ENCODE results near the gene SLC1A4. TPM values are rescaled to one million over a fixed set of nuclear protein-coding genes. Genes with fewer than 3 reads are reported as not detected.
"Not testable (repeated sequence)": the region's sequence is repeated elsewhere in the genome, so short reads cannot be mapped to it uniquely, and the experiment has no call there.

The SLC1A4 gene
- total and polyA plus RNA-seq, 8 donors, result 1.3 to 30.1 (median 6.4) TPM

DNA sequence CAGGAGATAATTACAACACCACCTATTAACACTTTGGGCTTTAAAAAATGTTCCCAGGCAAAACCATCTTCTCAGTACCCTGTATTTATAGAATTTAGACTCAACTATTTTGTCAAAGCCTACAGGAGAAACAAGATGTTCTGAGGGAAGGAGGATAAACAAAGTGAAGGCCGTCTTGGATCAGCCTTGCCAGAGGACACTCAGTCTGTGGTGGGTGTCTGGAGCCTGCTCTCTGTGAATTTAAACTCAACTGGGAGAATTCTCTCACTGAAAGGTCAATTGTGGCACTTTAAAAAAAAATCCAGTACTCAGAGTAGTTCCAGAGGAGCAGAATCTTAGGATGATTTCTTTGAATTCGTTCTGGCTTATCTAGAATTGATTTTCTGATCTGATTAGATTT, 28.4 kb upstream of the SLC1A4 start:
- no peak for TF ChIP-seq EP300 (IDR thresholded peaks at IDR 0.05)
- TF ChIP-seq POLR2AphosphoS5 (IDR thresholded peaks at IDR 0.05), result no peak
- no peak for TF ChIP-seq POLR2A (IDR thresholded peaks at IDR 0.05)
- intact Hi-C loops (cut with DNase I; ENCODE audit: low total_unique reads), result no loop called here
- no peak for DNase-seq
- H3K4me1 ChIP-seq, result no peaks in the 10 kb centered on the region
- no peaks in the 10 kb centered on the region for H3K27me3 ChIP-seq
- WGBS, 5 donors, result 32 to 65% (median 59%) methylated on average over 2 of the region's 2 CpGs
- H3K9me3 ChIP-seq, result no peaks in the 10 kb centered on the region
- no peak overlapping the region for H3K27ac ChIP-seq
- no peak overlapping the region for H3K4me3 ChIP-seq
- H3K36me3 ChIP-seq, result no peaks in the 10 kb centered on the region

DNA sequence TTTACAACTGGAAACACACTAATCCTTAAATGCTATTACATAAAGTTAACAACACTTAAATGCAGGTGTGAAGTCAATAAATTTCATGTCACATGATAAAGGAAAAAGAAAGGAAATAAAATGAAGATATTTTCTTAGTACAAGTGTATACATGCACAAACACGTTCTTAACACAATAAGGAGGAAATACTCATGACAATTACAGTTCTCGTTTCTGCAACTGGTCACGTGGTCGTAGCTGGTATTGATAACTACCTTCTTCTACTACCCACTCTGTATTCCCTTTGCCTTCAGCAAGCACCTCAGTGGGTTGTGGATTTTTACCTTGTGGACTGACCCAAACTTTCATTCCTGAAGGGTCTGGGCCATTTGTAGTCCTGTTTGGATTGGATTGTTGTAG, 26.1 kb upstream of the SLC1A4 start:
- intact Hi-C loops (cut with DNase I; ENCODE audit: low total_unique reads); H3K27ac ChIP-seq; H3K9me3 ChIP-seq; H3K4me1 ChIP-seq; DNase-seq; H3K27me3 ChIP-seq; H3K4me3 ChIP-seq; H3K36me3 ChIP-seq: not testable (repeated sequence)
- 71 to 83% (median 81%) methylated on average over 4 of the region's 4 CpGs for WGBS, 5 donors

DNA sequence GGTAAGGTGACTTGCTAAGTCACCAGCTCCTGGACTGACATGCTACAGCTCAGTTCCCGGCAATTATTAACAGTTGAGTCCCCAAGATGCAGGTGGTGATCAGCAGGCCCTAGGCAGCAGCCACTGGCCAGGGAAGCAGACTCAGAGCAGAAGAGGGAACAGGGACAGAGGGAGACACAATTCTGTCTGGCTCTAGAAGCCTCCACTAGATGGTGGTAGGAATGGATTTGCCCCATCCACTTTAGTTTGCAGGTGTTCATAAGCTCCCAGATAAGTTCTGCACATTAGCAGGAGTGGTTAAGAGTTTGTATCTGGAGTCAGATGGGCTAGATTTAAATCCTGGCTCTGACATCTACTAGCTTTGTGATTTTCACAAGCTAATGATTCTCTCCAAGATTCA, 25.5 kb upstream of the SLC1A4 start:
- H3K4me3 ChIP-seq, result no peak overlapping the region
- H3K27ac ChIP-seq, result no peak overlapping the region
- no peaks in the 10 kb centered on the region for H3K4me1 ChIP-seq
- DNase-seq, result no peak
- no peaks in the 10 kb centered on the region for H3K27me3 ChIP-seq
- intact Hi-C loops (cut with DNase I; ENCODE audit: low total_unique reads), result no loop called here
- no peaks in the 10 kb centered on the region for H3K9me3 ChIP-seq
- H3K36me3 ChIP-seq, result no peaks in the 10 kb centered on the region
- WGBS, 5 donors, result 86 to 100% (median 94%) methylated on average over 1 of the region's 1 CpG
- TF ChIP-seq, protein P1, sequence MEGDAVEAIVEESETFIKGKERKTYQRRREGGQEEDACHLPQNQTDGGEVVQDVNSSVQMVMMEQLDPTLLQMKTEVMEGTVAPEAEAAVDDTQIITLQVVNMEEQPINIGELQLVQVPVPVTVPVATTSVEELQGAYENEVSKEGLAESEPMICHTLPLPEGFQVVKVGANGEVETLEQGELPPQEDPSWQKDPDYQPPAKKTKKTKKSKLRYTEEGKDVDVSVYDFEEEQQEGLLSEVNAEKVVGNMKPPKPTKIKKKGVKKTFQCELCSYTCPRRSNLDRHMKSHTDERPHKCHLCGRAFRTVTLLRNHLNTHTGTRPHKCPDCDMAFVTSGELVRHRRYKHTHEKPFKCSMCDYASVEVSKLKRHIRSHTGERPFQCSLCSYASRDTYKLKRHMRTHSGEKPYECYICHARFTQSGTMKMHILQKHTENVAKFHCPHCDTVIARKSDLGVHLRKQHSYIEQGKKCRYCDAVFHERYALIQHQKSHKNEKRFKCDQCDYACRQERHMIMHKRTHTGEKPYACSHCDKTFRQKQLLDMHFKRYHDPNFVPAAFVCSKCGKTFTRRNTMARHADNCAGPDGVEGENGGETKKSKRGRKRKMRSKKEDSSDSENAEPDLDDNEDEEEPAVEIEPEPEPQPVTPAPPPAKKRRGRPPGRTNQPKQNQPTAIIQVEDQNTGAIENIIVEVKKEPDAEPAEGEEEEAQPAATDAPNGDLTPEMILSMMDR (IDR thresholded peaks at IDR 0.05), result no peak
- no peak for TF ChIP-seq POLR2AphosphoS5 (IDR thresholded peaks at IDR 0.05)
- TF ChIP-seq POLR2A (IDR thresholded peaks at IDR 0.05), result no peak

DNA sequence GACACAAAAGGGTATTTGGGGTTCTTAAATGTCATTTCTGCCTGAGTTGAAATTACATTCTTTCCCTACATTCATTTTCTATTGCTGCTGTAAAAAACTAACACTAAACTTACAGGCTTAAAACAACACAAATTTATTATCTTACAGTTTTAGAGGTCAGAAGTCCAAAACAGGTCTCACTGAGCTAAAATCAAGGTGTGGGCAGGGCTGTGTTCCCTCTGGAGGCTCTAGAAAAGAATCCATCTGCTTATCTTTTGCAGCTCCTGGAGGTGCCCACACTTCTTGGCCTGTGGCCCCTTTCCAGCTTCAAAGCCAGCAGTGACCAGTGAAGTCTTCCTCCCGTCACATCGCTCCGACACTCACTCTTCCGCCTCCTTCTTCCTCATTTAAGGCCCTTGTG, 23.2 kb upstream of the SLC1A4 start:
- no peaks in the 10 kb centered on the region for H3K4me1 ChIP-seq
- H3K36me3 ChIP-seq, result no peaks in the 10 kb centered on the region
- intact Hi-C loops (cut with DNase I; ENCODE audit: low total_unique reads), result no loop called here
- H3K4me3 ChIP-seq, result no peak overlapping the region
- no peak overlapping the region for H3K27ac ChIP-seq
- TF ChIP-seq POLR2A (IDR thresholded peaks at IDR 0.05), result no peak
- TF ChIP-seq POLR2AphosphoS5 (IDR thresholded peaks at IDR 0.05), result no peak
- no peak for TF ChIP-seq EP300 (IDR thresholded peaks at IDR 0.05)
- TF ChIP-seq, protein P1 (IDR thresholded peaks at IDR 0.05), result no peak
- no peaks in the 10 kb centered on the region for H3K27me3 ChIP-seq
- DNase-seq, result no peak
- 93 to 99% (median 98%) methylated on average over 4 of the region's 4 CpGs for WGBS, 5 donors
- H3K9me3 ChIP-seq, result no peaks in the 10 kb centered on the region

DNA sequence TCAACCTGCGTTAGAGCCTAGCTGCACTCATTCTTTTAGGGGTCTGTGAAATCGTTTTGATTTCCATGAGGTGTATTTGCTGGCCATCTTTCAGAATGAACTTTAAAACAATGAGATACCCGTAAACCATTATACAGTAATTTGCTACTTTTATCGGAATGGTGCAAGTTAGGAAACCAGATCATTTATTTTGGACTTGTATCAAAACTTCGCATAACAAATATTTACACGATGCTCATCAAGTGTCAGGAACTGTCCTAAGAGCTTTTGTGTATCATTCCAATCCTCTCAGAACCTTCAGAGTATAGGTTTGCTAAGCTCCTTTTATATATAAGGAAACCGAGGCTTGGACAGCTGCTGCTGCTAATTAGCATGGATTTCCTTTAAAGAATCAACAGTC, 22.4 kb upstream of the SLC1A4 start:
- TF ChIP-seq EP300 (IDR thresholded peaks at IDR 0.05) (no peak), POLR2AphosphoS5 (IDR thresholded peaks at IDR 0.05) (no peak), POLR2A (IDR thresholded peaks at IDR 0.05) (no peak)
- TF ChIP-seq, protein P1 (IDR thresholded peaks at IDR 0.05), result no peak
- Histone ChIP-seq H3K36me3 (no peaks in the 10 kb centered on the region), H3K27ac (no peak overlapping the region), H3K4me1 (no peaks in the 10 kb centered on the region), H3K4me3 (no peak overlapping the region), H3K9me3 (no peaks in the 10 kb centered on the region), H3K27me3 (no peaks in the 10 kb centered on the region)
- intact Hi-C loops (cut with DNase I; ENCODE audit: low total_unique reads), result no loop called here
- WGBS, 5 donors, result 75 to 82% (median 77%) methylated on average over 7 of the region's 7 CpGs
- DNase-seq, result no peak
